ENCODE results near the gene SLC18A2. TPM values are rescaled to one million over a fixed set of nuclear protein-coding genes. Genes with fewer than 3 reads are reported as not detected.
"Not testable (repeated sequence)": the region's sequence is repeated elsewhere in the genome, so short reads cannot be mapped to it uniquely, and the experiment has no call there.

SLC18A2 gene
- total RNA-seq, 3 donors from 2014 or later (not counting 1 experiment from before 2014, with no cell fraction given), result 0.21 to 8.0 (median 0.36) TPM

- Mint-ChIP-seq H3K27me3 (ENCODE audit: low read depth in 2 of 2) (no peaks in the 10 kb centered on the region), H3K36me3 (peaks cover 12% of the 10 kb centered on the region), H3K27ac (no peak overlapping the region), H3K4me1 (peaks cover 31 to 50% of the 10 kb centered on the region in 2 donors), H3K4me3 (no peak overlapping the region), H3K9me3 (peaks cover 0 to 2% of the 10 kb centered on the region in 2 donors)
- 92% methylated on average over 1 of the region's 1 CpG for WGBS (ENCODE audit: insufficient coverage)
- no peak for ATAC-seq
- H3K27me3 ChIP-seq (ENCODE audit: control insufficient read depth, insufficient read depth, low read length), result no peaks in the 10 kb centered on the region
- H3K27ac ChIP-seq (ENCODE audit: low read length), result no peak overlapping the region
- no peak for TF ChIP-seq CTCF (IDR thresholded peaks at IDR 0.05)
- intact Hi-C loops (cut with micrococcal nuclease), result no loop called here
- no peaks in the 10 kb centered on the region for H3K4me1 ChIP-seq (ENCODE audit: control insufficient read depth, insufficient read depth, low read length)
- peaks cover 3% of the 10 kb centered on the region for H3K9me3 ChIP-seq (ENCODE audit: control insufficient read depth, insufficient read depth, low read length)
- H3K36me3 ChIP-seq (ENCODE audit: control insufficient read depth, insufficient read depth, low read length), result no peaks in the 10 kb centered on the region
- H3K4me3 ChIP-seq (ENCODE audit: low read length), result no peak overlapping the region
- DNase-seq, result no peak
Measured at GRCh38 chr10:117298219-117298618, 57.3 kb downstream of the SLC18A2 start.

- peaks cover 31 to 46% of the 10 kb centered on the region in 2 donors for H3K4me1 Mint-ChIP-seq
- H3K27ac ChIP-seq (ENCODE audit: low read length), result no peak overlapping the region
- no peak overlapping the region for H3K27ac Mint-ChIP-seq
- H3K27me3 Mint-ChIP-seq (ENCODE audit: low read depth in 2 of 2), result no peaks in the 10 kb centered on the region
- TF ChIP-seq CTCF (IDR thresholded peaks at IDR 0.05), result no peak
- no peaks in the 10 kb centered on the region for H3K27me3 ChIP-seq (ENCODE audit: control insufficient read depth, insufficient read depth, low read length)
- no peaks in the 10 kb centered on the region for H3K4me1 ChIP-seq (ENCODE audit: control insufficient read depth, insufficient read depth, low read length)
- intact Hi-C loops (cut with micrococcal nuclease), result no loop called here
- no peak overlapping the region for H3K4me3 Mint-ChIP-seq
- ATAC-seq (no peak), DNase-seq (no peak)
- H3K4me3 ChIP-seq (ENCODE audit: low read length), result no peak overlapping the region
- H3K36me3 Mint-ChIP-seq, result peaks cover 12% of the 10 kb centered on the region
- H3K9me3 ChIP-seq (ENCODE audit: control insufficient read depth, insufficient read depth, low read length), result peaks cover 3% of the 10 kb centered on the region
- no peaks in the 10 kb centered on the region for H3K36me3 ChIP-seq (ENCODE audit: control insufficient read depth, insufficient read depth, low read length)
- H3K9me3 Mint-ChIP-seq, result peaks cover 0 to 2% of the 10 kb centered on the region in 2 donors
Measured at GRCh38 chr10:117299435-117299834, 58.5 kb downstream of the SLC18A2 start.

- Histone ChIP-seq H3K27me3 (ENCODE audit: control insufficient read depth, insufficient read depth, low read length) (no peaks in the 10 kb centered on the region), H3K36me3 (ENCODE audit: control insufficient read depth, insufficient read depth, low read length) (no peaks in the 10 kb centered on the region), H3K27ac (ENCODE audit: low read length) (no peak overlapping the region), H3K4me1 (ENCODE audit: control insufficient read depth, insufficient read depth, low read length) (no peaks in the 10 kb centered on the region), H3K9me3 (ENCODE audit: control insufficient read depth, insufficient read depth, low read length) (peaks cover 3% of the 10 kb centered on the region), H3K4me3 (ENCODE audit: low read length) (no peak overlapping the region)
- intact Hi-C loops (cut with micrococcal nuclease), result no loop called here
- DNase-seq, result no peak
- whole genome bisulfite sequencing (ENCODE audit: insufficient coverage), result 100% methylated on average over 1 of the region's 1 CpG
- no peak for TF ChIP-seq CTCF (IDR thresholded peaks at IDR 0.05)
- H3K36me3 Mint-ChIP-seq, result peaks cover 12% of the 10 kb centered on the region
- no peak for ATAC-seq
- no peak overlapping the region for H3K27ac Mint-ChIP-seq
- H3K9me3 Mint-ChIP-seq, result peaks cover 0 to 2% of the 10 kb centered on the region in 2 donors
- H3K27me3 Mint-ChIP-seq (ENCODE audit: low read depth in 2 of 2), result no peaks in the 10 kb centered on the region
- H3K4me1 Mint-ChIP-seq, result peaks cover 36 to 46% of the 10 kb centered on the region in 2 donors
- H3K4me3 Mint-ChIP-seq, result no peak overlapping the region
Measured at GRCh38 chr10:117300671-117301070, 59.8 kb downstream of the SLC18A2 start.

- peaks cover 34 to 35% of the 10 kb centered on the region in 2 donors for H3K4me1 Mint-ChIP-seq
- intact Hi-C loops (cut with micrococcal nuclease); H3K27ac Mint-ChIP-seq; H3K27ac ChIP-seq (ENCODE audit: low read length); H3K9me3 Mint-ChIP-seq; H3K4me3 ChIP-seq (ENCODE audit: low read length); ATAC-seq; H3K27me3 Mint-ChIP-seq (ENCODE audit: low read depth in 2 of 2); H3K9me3 ChIP-seq (ENCODE audit: control insufficient read depth, insufficient read depth, low read length); H3K4me3 Mint-ChIP-seq; H3K4me1 ChIP-seq (ENCODE audit: control insufficient read depth, insufficient read depth, low read length); DNase-seq; H3K27me3 ChIP-seq (ENCODE audit: control insufficient read depth, insufficient read depth, low read length); H3K36me3 ChIP-seq (ENCODE audit: control insufficient read depth, insufficient read depth, low read length): not testable (repeated sequence)
- 97% methylated on average over 3 of the region's 3 CpGs for WGBS (ENCODE audit: insufficient coverage)
- H3K36me3 Mint-ChIP-seq, result peaks cover 12% of the 10 kb centered on the region
Measured at GRCh38 chr10:117303451-117303850, 62.5 kb downstream of the SLC18A2 start.

All from natural killer cell (primary cell).